IMR-90 (cell line): ENCODE results near the gene JAKMIP2.

Source experiments
- CEBPB ChIP-seq: IDR thresholded peaks from 2 replicates; pipeline ENCODE4 v1.6.1; 2012; ENCODE audit warnings: low read depth, low read length, improper control_type of control experiment
- CTCF ChIP-seq: conservative IDR thresholded peaks from 2 replicates; pipeline ENCODE4 v1.5.1; 2012; ENCODE audit warnings: mild to moderate bottlenecking, low read depth, low read length, improper control_type of control experiment
- ELK1 ChIP-seq: fragments of 150-350 bp; IDR thresholded peaks from 2 replicates; pipeline ENCODE4 v1.6.1; 2016; ENCODE audit warnings: low read depth, mild to moderate bottlenecking, low read length, moderate library complexity, borderline replicate concordance
- MAFK ChIP-seq: IDR thresholded peaks from 2 replicates; pipeline ENCODE4 v1.6.1; 2012; ENCODE audit warnings: low read depth, low read length, improper control_type of control experiment
- MXI1 ChIP-seq: IDR thresholded peaks from 2 replicates; pipeline ENCODE4 v1.6.1; 2012; ENCODE audit warnings: low read depth, mild to moderate bottlenecking, low read length, moderate library complexity, borderline replicate concordance
- POLR2A ChIP-seq: IDR thresholded peaks from 2 replicates; pipeline ENCODE4 v1.6.1; 2012; ENCODE audit warnings: mild to moderate bottlenecking, low read depth, low read length
- RAD21 ChIP-seq: IDR thresholded peaks from 2 replicates; pipeline ENCODE4 v1.6.1; 2012; ENCODE audit warnings: low read length, improper control_type of control experiment

GRCh38 chr5:147626464-147626863 lies 156.1 kb downstream of the JAKMIP2 start:
- TF ChIP-seq CEBPB (no peak), POLR2A (no peak), CTCF (no peak), RAD21 (no peak), ELK1 (no peak), MAFK (no peak), MXI1 (no peak)
